SIG-M5 (cell line): ENCODE data around the gene AGO4.
A peak's percentile ranks its signal among the peaks of the same experiment; 100 is the strongest.
"Not testable (repeated sequence)": the region's sequence is repeated elsewhere in the genome, so short reads cannot be mapped to it uniquely, and the experiment has no call there.

Experiments
- DNase-seq: peaks from one replicate; lab custom pipeline; 2025; lab: John Stamatoyannopoulos, UW

AGO4 gene

GRCh38 chr1:35810096-35810881, 2.5 kb downstream of the AGO4 start:
- DNase-seq, result no peak

- DNase-seq, result not testable (repeated sequence)
Measured at GRCh38 chr1:35812754-35813153, 4.9 kb downstream of the AGO4 start.

GRCh38 chr1:35825255-35825654, 17.4 kb downstream of the AGO4 start:
- no peak for DNase-seq

GRCh38 chr1:35832276-35832905, 24.6 kb downstream of the AGO4 start:
- no peak for DNase-seq

- DNase-seq, result no peak
Measured at GRCh38 chr1:35833395-35833794, 25.6 kb downstream of the AGO4 start.

GRCh38 chr1:35834218-35834617, 26.4 kb downstream of the AGO4 start:
- no peak for DNase-seq

- DNase-seq, result no peak
Measured at GRCh38 chr1:35835398-35835797, 27.6 kb downstream of the AGO4 start.

GRCh38 chr1:35836734-35837133, 28.9 kb downstream of the AGO4 start:
- no peak for DNase-seq

GRCh38 chr1:35838693-35839245, 31.0 kb downstream of the AGO4 start:
- DNase-seq, result no peak

GRCh38 chr1:35844826-35845225, 37.0 kb downstream of the AGO4 start:
- DNase-seq, result no peak

GRCh38 chr1:35845766-35846165, 38.0 kb downstream of the AGO4 start:
- no peak for DNase-seq

- no peak for DNase-seq
Measured at GRCh38 chr1:35847935-35848565, 40.2 kb downstream of the AGO4 start.

GRCh38 chr1:35850051-35850450, 42.2 kb downstream of the AGO4 start:
- DNase-seq, result no peak

GRCh38 chr1:35850716-35851115, 42.9 kb downstream of the AGO4 start:
- DNase-seq, result no peak

- no peak for DNase-seq
Measured at GRCh38 chr1:35851132-35851869, 43.5 kb downstream of the AGO4 start.

GRCh38 chr1:35852241-35852640, 44.4 kb downstream of the AGO4 start:
- DNase-seq, result no peak

- DNase-seq, result no peak
Measured at GRCh38 chr1:35854989-35855700, 47.3 kb downstream of the AGO4 start.

- no peak for DNase-seq
Measured at GRCh38 chr1:35856964-35857363, 49.1 kb downstream of the AGO4 start.

GRCh38 chr1:35857830-35858229, 50.0 kb downstream of the AGO4 start:
- DNase-seq, result no peak

- DNase-seq, result peak; percentile 53
Measured at GRCh38 chr1:35860696-35861095, 52.9 kb downstream of the AGO4 start.

- DNase-seq, result no peak
Measured at GRCh38 chr1:35863136-35863535, 55.3 kb downstream of the AGO4 start.
